Stimulated activated CD4-positive, alpha-beta T cell treated with anti-CD3 and anti-CD28 coated beads, TNF-alpha, amount 100 ng/mL, for 24 hours (primary cell): Measurements from ENCODE around the gene ZFYVE21.
"Not testable (repeated sequence)": the region's sequence is repeated elsewhere in the genome, so short reads cannot be mapped to it uniquely, and the experiment has no call there.

ENCODE experiments used
- DNase-seq, 3 experiments: peaks; one replicate each; pipeline ENCODE4 v3.0.0-alpha.2; 2020; ENCODE audit warnings: low read depth in 3 of 3

The ZFYVE21 gene

DNA sequence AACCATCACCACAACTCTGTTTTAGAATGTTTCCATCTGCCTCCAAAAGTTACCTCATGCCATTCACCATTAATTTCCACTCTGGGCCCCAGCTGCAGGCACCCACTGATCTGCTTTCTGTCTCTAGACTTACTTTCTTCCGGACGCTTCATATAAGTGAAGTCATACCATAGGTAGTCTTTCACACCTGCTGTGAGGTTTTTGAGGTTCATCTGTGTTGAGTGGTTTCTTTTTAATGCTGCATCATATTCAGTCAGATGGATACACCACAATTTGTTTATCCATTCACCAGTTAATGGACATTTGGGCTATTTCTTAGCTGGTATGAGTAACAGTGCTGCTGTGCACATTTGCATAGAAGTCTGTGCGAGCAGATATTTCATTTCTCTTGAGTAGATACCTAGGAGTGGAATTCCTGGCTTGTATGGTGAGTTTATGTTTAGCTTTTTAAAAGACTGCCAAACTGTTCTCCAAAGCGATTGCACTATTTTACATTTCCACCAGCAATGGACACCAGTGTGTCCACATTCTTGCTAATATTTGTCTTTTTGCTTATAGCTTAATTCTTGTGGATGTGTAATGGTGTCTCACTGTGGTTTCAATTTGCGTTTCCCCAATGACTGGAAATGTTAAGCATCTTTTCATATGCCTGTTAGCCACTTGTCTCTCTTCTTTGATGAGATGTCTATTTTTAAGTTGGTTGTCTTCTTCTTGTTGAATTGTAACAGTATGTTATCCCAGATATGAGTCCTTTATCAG lies 48.3 kb downstream of the ZFYVE21 start:
- DNase-seq = no peak

GRCh38 chr14:103765526-103765925 lies 49.9 kb downstream of the ZFYVE21 start:
- no peak for DNase-seq

DNA sequence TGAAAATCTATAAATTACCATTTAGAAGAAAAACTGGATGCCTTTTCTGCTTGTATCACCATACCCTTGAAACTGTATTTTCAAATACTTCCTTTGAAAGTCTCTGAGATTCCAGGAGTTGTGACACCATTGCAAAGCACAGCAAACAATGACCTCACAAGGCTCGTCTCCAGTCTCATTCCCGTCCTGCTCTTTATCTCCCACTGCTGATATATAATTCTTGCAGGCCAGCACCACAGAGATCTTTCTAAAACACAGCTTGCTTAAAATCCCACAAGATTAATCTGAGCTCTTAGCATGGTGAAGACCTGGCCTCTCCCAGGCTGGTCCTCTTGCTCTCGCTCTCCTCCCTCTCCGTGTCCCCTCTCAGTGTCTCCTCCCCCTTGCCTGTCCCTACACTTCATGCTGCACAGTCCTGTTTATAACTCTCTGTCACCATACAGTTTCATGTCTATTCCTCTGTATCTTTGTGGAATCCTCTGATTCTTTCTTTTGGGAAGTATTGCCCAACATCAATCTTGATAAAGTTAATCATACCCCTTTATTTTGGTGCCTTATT lies 51.8 kb downstream of the ZFYVE21 start:
- DNase-seq = no peak

- DNase-seq = no peak
Measured at GRCh38 chr14:103770500-103770899, 54.9 kb downstream of the ZFYVE21 start.

DNA sequence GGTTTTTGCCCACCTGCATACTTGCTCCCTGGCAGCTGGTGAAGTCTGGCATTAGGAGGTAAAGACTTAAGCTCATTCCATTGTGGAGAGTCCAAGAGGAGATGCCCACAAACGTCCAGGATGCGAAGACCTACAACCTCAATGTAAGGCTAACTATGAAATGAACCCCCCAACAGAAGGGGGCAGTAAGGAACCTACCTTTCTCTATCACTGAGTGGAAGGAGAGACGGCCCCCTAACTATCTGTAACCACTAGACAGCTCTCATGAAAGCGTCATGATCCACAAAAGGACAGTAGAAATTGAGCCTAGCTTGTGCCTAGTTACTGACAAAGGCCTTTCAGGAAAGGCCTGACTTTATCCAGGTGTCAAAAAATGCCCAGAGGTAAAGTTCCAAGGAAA lies 55.3 kb downstream of the ZFYVE21 start:
- no peak for DNase-seq

DNA sequence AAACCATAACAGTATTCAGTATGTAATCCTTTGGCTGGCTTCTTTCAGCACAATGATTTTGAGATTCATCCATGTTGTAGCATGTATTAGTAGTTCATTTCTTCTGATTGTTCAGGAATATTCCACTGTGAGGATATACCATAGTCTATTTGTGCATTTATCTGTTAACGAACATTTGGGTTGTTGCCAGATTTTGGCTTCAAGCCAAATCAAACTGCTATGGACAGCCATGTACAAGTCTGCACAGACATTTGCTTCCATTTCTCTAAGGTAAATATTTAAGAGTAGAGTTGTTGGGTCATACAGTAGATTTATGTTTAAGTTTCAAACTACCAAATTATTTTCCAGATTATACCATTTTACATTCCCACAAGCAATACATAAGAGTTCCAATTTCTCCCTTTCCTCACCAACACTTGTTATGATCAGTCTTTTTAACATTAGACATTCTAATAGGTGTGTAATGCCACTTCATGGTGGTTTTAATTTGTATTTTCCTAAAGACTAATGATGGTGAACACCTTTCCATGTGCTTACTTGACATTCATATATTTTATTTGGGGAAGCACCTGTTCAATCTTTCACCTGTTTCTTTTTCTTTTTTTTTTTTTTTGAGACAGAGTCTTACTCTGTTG lies 56.6 kb downstream of the ZFYVE21 start:
- DNase-seq = no peak

DNA sequence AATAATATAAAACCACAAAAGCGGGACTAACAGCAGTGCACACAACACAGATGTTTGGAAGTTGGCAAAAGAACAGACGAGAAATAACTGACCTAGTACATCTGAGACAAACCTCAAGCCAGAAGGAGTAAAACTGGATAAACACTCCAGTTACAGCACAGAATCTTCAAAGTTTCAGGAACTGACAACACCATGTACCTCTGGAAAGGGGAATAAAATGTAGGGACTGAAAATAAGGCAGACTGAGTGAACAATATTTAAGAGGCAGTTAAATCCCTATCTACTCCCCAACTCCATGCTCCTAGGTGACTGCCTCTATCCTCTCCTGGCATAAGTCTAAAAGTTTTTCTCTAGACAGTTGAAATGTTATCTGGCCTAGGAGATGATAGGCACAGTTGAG lies 57.9 kb downstream of the ZFYVE21 start:
- DNase-seq = no peak

DNA sequence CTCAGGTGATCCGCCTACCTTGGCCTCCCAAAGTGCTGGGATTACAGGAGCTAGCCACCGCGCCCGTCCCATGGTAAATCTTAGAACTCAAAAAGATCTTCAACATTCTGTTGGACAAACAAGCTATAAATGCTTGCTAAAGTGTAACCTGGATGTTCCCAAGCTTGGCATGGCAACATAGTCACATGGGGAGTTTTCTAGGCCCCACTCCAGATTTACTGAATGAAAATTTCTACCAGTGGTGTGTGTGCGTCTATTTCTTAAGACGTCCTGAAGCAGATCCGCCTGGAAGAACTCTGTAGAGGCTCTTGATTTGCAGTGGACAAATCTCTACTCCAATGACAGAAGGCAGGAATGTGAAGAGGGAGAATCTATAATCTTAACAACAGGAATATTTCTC lies 59.9 kb downstream of the ZFYVE21 start:
- DNase-seq = no peak

DNA sequence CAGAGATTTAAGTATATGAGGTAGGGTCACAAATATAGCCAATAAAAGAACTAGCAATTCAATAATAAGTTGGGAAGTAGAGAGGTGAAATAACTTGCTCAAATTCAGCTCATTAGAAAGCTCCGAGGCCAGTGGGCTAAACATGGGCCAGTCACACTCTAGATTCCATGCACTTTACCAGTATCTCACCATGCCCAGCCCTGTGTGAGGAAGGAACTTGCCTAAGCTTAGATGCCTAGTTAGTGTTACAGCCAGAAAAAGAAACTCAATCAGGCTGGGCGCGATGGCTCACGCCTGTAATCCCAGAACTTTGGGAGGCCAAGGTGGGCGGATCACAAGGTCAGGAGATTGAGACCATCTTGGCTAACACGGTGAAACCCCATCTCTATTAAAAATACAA lies 60.7 kb downstream of the ZFYVE21 start:
- not testable (repeated sequence) for DNase-seq

DNA sequence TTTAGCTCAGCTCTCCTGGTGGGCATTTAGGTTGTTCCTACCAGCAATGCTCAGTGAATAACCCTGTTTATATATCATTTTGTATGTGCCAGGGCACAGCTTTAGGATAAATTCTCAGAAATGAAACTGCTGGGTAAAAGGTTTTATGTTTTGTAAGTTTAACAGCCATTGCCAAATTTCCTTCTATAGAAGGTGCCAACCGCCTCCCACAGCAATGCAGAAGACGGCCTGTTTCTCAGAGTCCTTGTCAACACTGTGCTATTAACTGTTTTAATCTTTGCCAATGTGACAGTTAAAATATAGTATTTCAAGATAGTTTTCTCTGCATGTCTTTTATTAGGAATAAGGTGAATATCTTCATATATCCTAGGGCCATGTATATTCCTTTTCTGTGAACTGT lies 66.8 kb downstream of the ZFYVE21 start:
- no peak for DNase-seq
